Measurements from ENCODE around the gene GRM2. TPM values are rescaled to one million over a fixed set of nuclear protein-coding genes. Genes with fewer than 3 reads are reported as not detected.

The GRM2 gene
- polyA plus RNA-seq, 5 donors = 0.58 to 1.3 (median 0.89) TPM

GRCh38 chr3:51679777-51680176 is 27.1 kb upstream of the GRM2 start:
- DNase-seq = no peak

DNA sequence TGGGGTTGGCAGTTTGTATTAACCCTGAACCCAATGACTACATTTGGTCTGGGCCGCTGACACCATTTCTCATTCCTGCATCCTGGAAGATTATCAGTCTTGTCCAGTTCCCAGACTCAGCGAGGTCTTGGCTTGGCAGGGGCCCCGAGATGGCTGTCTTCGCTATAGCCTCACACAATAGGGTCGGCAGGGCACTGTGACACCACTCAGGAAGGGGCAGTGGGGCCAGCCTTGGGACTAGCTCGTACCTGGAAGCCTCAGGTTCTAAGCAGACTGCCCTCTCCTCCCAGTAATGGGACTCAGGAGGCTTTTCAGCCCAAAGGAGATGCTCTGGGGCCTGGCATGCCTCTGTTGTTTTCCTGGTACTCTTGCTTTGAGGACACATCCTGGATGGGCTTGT is 26.7 kb upstream of the GRM2 start:
- DNase-seq = no peak

DNA sequence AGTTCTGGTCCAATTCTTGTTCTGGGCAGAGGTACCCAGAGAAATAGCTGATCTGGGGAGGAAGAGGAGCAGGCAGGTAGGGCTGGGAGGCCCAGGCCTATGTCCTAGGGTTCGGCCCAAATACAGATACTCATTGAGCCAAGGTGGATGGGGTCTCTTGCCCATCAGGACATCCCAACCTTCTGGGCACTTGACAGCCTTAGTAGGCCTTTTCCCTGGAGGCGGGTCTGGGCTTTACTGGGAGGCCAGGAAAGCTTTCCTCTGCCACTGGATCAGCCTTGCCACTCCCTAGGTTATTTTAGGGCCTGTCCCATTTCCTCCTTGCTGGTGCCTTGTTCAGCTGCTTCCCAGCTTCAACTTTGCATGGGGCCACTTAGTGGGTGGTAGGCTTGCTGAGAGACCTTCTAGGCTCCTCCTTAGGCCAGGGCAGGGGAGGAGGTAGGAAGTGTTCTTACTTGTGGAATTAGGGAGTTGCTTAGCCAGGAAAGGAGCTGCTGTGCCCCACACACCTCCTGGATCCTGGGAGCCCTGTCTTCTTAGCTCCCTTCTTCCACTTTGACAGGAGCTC is 26.1 kb upstream of the GRM2 start:
- DNase-seq = no peak

- no peak for DNase-seq
These were observed 25.4 kb upstream of the GRM2 start for GRCh38 chr3:51681453-51681852.

DNA sequence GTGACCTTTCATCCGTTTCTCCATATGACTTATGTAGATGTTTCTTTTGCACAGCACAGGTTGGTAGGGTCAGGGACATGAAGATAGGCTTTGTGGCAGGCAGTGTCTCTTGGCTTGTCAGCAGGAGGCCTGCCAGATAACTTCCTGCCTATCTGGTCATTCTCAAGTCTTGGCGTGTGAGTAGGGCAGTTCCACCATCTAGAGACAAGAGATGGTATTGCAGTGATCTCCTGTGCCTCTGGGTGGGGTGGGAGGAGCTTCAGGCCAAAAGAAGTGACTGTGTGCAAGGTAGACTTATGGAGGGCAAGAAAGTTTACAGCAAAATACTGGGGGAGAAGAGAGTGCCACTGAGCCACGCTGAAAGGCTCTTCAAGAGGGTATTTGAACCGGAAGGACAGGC is 24.8 kb upstream of the GRM2 start:
- peak; percentile 50 to 67 for DNase-seq

GRCh38 chr3:51682526-51682925 is 24.3 kb upstream of the GRM2 start:
- no peak for DNase-seq

GRCh38 chr3:51683566-51683965 is 23.3 kb upstream of the GRM2 start:
- no peak for DNase-seq

- DNase-seq = no peak
These were observed 21.7 kb upstream of the GRM2 start for GRCh38 chr3:51684971-51685751.

DNA sequence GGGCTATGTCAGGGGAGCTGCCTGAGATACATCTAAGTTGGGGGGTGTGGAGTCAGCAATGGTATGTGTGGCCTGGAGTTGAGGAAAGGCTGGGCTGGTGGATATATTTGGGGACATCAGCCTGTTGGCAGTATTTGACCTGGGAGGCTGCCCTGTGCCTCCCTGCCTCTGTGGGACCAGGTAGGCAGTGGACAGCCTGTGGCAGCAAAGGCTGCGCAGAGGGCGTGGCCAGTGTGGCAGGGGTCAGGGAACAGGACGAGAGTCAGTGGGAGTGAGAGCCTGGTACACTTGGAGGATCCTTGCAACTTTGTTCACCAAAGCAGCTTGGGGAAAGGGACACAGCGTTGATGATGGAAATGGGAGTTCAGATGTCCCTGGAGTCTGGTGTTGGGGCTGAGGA is 20.8 kb upstream of the GRM2 start:
- DNase-seq = no peak

DNA sequence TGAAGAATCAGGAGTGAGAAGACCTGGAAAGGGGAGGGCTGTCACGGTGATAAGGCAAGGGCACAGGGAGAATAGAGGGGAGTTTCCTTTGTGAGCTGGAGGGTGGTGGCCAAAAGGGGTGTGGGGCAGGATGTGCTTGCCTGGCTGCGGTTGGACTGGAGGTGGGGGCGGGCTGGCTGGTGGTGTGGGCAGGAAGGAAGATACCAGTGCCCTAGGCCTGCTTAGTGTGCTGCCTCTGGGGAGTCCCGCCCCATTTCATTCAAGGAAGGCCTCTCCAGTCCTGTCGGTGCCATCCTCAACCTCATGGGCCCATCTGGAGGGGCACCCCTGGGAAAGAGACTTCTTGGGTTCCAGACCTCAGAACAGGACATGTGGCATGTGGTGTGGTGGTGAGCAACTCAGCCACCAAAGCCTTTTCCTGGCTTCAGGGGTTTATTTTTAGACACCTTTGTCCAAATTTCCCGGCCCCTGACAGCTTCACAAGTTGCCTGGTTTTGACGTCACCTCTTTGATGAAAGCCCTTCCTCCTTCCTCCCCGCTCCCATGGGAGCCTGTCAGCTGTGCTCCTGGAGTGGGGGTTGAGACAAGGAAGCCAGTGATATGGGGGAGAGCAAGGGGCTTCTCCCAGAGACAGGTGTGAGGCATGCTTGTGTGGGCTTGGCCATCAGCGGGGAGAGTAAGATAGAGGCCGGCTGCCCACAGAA is 20.2 kb upstream of the GRM2 start:
- DNase-seq = peak in 1 of 2 donors; percentile 17

DNA sequence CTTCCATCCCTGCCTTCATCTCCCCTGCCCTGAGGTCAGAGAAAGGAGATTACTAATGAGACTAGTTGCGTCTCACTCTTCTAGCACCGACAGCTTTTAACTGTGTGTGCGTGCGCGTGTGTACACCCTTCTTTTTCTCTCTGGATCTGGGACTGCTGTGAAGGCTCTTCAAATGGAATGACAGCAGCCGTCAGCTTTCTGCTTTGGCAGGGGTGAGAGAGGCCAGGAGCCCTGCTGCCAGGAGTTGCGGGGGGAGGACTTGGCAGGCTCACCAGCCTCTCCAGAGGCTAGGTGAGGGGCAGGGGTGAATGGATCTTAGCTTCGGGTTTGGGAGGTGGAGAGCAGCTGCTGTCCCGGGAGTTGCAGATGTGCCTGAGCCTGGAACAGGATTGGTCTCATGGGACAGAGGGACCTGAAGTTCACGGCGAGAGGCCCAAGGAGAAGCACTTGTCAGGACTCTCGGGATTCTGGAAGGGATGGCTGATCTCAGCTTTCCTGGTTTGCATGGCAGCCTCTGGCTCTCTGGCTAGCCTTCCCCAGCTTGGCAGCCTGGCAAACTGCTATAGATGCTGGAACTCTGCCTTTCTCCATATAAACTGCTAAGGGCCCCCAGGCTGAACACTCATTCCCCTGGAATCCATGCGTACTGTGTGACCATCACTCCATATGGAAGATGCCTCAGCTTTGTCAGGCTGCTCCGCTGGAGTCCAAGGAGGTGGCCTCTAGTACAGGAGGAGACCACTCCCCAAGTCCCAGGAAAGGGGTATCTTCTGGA is 19.2 kb upstream of the GRM2 start:
- DNase-seq = no peak

DNA sequence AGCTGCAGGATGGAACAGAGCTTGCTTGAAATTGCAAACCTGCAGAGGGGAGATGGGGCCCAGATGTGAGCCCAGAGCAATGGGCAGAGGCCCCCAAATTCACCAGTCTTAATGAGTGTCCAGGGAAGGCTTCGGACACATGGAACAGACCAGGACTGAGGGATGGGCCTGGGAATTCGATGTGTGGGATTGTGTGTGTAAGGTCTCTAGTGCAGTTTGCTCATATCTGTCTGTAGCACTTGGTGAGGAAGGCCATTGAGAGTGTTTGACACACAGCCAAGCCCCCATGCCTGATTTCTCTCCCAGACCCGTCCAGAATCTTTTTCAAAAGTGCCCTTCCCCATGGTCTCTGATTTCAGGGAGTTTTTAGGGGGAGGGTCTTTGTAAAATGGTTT is 18.7 kb upstream of the GRM2 start:
- no peak for DNase-seq

- no peak for DNase-seq
These were observed 15.8 kb upstream of the GRM2 start for GRCh38 chr3:51691021-51691420.

- no peak for DNase-seq
These were observed 14.9 kb upstream of the GRM2 start for GRCh38 chr3:51691949-51692348.

DNA sequence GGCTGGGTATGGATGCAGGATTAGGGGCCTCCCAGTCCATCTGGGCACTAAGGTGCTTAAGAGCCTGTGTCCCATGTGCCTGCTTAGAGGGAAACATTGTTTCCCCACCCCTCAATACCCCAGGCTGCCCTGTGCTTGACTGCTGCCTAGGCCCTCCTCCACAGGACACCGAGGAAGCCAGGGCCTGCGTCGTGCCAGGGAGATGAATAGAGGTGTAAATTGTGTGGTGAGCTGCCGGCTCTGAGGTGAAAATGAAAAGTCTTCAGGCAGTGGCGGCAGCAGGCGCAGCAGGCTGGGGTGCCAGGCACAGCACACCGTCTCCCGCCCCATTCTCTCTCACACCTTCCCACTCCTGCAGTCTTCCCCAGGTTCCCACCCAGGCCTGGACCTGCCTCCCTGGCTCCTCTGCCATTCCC is 13.9 kb upstream of the GRM2 start:
- DNase-seq = no peak

- DNase-seq = no peak
These were observed 9.9 kb upstream of the GRM2 start for GRCh38 chr3:51696954-51697353.

- no peak for DNase-seq
These were observed 8.7 kb upstream of the GRM2 start for GRCh38 chr3:51698209-51698608.

DNA sequence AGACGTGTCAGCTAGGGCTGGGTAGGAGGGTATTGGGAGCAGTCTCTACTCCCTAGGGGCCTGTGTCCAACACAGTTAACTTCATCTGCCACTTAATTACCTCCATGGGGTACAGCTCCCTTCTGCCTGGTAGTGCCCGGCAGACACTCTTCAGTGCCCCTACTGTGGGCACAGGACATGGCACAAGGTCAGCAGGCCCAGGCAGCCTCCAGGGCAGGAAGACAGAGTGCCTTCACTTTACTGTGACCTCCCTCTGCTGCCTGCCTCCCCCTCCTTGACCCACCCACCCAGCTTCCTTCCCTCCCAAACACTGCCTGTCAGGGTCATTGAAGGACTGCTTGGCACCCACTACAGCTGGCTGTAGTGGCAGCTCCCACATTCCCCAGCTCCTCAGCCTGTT is 6.5 kb upstream of the GRM2 start:
- no peak for DNase-seq

GRCh38 chr3:51702156-51702555 is 4.7 kb upstream of the GRM2 start:
- DNase-seq = no peak

DNA sequence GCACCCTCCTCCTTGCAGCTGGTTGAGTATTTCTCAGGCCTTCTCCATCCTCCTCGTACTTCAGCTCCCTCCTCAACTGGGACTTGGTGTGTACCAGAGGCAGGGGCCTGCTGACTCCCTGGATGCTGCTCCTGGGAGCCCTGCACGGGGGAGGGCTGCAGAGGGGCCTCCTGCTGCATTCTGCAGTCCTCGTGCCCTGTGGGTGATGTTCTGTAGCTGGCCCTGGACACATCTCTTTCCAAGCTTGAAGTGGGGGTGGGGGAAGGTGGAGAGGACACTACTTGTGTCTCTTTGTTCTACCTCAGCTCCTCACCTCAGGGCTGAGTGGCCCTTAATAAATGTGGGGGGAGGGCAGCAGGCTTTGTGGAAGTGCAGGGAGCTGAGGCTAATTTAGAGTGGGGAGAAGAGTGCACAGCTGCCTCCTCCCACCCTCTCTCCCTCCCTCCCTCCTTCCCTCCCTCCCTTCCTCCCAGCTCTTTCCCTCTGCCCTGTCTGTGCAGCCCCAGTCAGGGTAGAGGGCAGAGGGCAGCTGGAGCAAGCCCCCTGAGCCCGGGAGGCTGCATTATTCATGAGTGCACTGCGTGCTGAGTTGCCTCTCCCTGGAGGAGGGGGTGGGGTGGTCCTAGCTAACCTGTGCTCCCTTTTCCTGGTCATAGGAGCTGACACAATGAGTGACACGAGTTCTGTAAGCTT is 3.7 kb upstream of the GRM2 start:
- no peak for DNase-seq

- no peak for DNase-seq
These were observed 2.9 kb upstream of the GRM2 start for GRCh38 chr3:51703761-51704510.

All from right lung (tissue), 5 donors.